ENCODE results near the gene SPACA9. TPM values are rescaled to one million over a fixed set of nuclear protein-coding genes. Genes with fewer than 3 reads are reported as not detected.

SPACA9 gene
- total and polyA plus RNA-seq, 2 experiments from 2014 or later = 1.1 to 1.5 TPM

GRCh38 chr9:132846918-132847515 is 31.7 kb upstream of the SPACA9 start:
- Mint-ChIP-seq H3K36me3 (ENCODE audit: low read depth) (no peaks in the 10 kb centered on the region), H3K9me3 (no peaks in the 10 kb centered on the region), H3K27me3 (ENCODE audit: insufficient read depth, low read depth, poor library complexity) (peaks cover 12% of the 10 kb centered on the region), H3K4me1 (peaks cover 19% of the 10 kb centered on the region; the same call in 2 of the 3 replicates), H3K27ac (no peak overlapping the region; the same call in 1 of the 2 replicates), H3K4me3 (no peak overlapping the region)
- Histone ChIP-seq H2AFZ (no peak overlapping the region), H3K27me3 (ENCODE audit: insufficient read depth) (no peaks in the 10 kb centered on the region), H3K27ac (ENCODE audit: low read depth) (no peak overlapping the region), H3F3A (replicated peaks; ENCODE audit: low read depth) (no peaks in the 10 kb centered on the region), H3K79me2 (replicated peaks; ENCODE audit: insufficient read depth) (no peaks in the 10 kb centered on the region), H4K20me1 (replicated peaks; ENCODE audit: insufficient read depth) (no peaks in the 10 kb centered on the region), H3K9me2 (ENCODE audit: insufficient read depth) (no peaks in the 10 kb centered on the region), H3K4me3 (no peak overlapping the region), H3K4me2 (no peak overlapping the region), H3K36me3 (ENCODE audit: insufficient read depth) (no peaks in the 10 kb centered on the region), H3K4me1 (ENCODE audit: insufficient read depth) (peaks cover 6% of the 10 kb centered on the region; the same call in 1 of the 2 replicates)
- no peak for DNase-seq (ENCODE audit: low spot score)
- no peak for ATAC-seq
- no peak for TF ChIP-seq EZH2phosphoT487 (IDR thresholded peaks at IDR 0.05; ENCODE audit: unreplicated experiment)
- TF ChIP-seq JUNB (IDR thresholded peaks at IDR 0.05; ENCODE audit: unreplicated experiment) = no peak
- no peak for TF ChIP-seq ZNF114 (CRISPR knock-in tag; IDR thresholded peaks at IDR 0.05)
- TF ChIP-seq EZH2 (IDR thresholded peaks at IDR 0.05; ENCODE audit: low read depth, unreplicated experiment) = no peak
- no peak for TF ChIP-seq ZNF331 (CRISPR knock-in tag; IDR thresholded peaks at IDR 0.05; ENCODE audit: low read depth)
- TF ChIP-seq REST (IDR thresholded peaks at IDR 0.05; ENCODE audit: unreplicated experiment) = no peak
- no peak for TF ChIP-seq CTCF (conservative IDR thresholded peaks at IDR 0.05; ENCODE audit: low read depth in 2 of 2)
- TF ChIP-seq NANOG (IDR thresholded peaks at IDR 0.05; ENCODE audit: borderline replicate concordance) = no peak
- TF ChIP-seq ETS1 (IDR thresholded peaks at IDR 0.05) = no peak
- TF ChIP-seq, protein P1, sequence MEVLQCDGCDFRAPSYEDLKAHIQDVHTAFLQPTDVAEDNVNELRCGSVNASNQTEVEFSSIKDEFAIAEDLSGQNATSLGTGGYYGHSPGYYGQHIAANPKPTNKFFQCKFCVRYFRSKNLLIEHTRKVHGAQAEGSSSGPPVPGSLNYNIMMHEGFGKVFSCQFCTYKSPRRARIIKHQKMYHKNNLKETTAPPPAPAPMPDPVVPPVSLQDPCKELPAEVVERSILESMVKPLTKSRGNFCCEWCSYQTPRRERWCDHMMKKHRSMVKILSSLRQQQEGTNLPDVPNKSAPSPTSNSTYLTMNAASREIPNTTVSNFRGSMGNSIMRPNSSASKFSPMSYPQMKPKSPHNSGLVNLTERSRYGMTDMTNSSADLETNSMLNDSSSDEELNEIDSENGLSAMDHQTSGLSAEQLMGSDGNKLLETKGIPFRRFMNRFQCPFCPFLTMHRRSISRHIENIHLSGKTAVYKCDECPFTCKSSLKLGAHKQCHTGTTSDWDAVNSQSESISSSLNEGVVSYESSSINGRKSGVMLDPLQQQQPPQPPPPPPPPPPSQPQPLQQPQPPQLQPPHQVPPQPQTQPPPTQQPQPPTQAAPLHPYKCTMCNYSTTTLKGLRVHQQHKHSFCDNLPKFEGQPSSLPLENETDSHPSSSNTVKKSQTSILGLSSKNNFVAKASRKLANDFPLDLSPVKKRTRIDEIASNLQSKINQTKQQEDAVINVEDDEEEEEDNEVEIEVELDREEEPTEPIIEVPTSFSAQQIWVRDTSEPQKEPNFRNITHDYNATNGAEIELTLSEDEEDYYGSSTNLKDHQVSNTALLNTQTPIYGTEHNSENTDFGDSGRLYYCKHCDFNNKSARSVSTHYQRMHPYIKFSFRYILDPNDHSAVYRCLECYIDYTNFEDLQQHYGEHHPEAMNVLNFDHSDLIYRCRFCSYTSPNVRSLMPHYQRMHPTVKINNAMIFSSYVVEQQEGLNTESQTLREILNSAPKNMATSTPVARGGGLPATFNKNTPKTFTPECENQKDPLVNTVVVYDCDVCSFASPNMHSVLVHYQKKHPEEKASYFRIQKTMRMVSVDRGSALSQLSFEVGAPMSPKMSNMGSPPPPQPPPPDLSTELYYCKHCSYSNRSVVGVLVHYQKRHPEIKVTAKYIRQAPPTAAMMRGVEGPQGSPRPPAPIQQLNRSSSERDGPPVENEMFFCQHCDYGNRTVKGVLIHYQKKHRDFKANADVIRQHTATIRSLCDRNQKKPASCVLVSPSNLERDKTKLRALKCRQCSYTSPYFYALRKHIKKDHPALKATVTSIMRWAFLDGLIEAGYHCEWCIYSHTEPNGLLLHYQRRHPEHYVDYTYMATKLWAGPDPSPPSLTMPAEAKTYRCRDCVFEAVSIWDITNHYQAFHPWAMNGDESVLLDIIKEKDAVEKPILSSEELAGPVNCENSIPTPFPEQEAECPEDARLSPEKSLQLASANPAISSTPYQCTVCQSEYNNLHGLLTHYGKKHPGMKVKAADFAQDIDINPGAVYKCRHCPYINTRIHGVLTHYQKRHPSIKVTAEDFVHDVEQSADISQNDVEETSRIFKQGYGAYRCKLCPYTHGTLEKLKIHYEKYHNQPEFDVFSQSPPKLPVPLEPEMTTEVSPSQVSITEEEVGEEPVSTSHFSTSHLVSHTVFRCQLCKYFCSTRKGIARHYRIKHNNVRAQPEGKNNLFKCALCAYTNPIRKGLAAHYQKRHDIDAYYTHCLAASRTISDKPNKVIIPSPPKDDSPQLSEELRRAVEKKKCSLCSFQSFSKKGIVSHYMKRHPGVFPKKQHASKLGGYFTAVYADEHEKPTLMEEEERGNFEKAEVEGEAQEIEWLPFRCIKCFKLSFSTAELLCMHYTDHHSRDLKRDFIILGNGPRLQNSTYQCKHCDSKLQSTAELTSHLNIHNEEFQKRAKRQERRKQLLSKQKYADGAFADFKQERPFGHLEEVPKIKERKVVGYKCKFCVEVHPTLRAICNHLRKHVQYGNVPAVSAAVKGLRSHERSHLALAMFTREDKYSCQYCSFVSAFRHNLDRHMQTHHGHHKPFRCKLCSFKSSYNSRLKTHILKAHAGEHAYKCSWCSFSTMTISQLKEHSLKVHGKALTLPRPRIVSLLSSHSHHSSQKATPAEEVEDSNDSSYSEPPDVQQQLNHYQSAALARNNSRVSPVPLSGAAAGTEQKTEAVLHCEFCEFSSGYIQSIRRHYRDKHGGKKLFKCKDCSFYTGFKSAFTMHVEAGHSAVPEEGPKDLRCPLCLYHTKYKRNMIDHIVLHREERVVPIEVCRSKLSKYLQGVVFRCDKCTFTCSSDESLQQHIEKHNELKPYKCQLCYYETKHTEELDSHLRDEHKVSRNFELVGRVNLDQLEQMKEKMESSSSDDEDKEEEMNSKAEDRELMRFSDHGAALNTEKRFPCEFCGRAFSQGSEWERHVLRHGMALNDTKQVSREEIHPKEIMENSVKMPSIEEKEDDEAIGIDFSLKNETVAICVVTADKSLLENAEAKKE (CRISPR knock-in tag; IDR thresholded peaks at IDR 0.05) = no peak

Measured in GM23338 (cell line).